SK-N-SH (cell line): ENCODE measurements around the gene PLB1. TPM values are rescaled to one million over a fixed set of nuclear protein-coding genes. Genes with fewer than 3 reads are reported as not detected.

Experiments
- CTCF ChIA-PET: fragments of 300-600, 350-600 bp; formaldehyde crosslinking; extraction: SDS; loops from one replicate; lab custom pipeline; 2021; lab: Yijun Ruan, JAX
- POLR2A ChIA-PET: fragments of 350-600 bp; sonication (Branson Sonifier 250); formaldehyde crosslinking; extraction: SDS; loops from one replicate; lab custom pipeline; 2020; ENCODE audit warnings: antibody characterized with exemption, inconsistent platforms; lab: Yijun Ruan, JAX
- DNase-seq: peaks from one replicate; pipeline ENCODE4 v3.0.0; 2012
- H2AFZ ChIP-seq: fragments of 200-600 bp; sonication (generic); 2 replicates; pipeline ENCODE4 v1.8.1; 2016; ENCODE audit warnings: antibody characterized with exemption, mild to moderate bottlenecking, low read depth
- H3F3A ChIP-seq: fragments of 200-600 bp; sonication (generic); replicated peaks from 2 replicates; pipeline ENCODE3; 2016; ENCODE audit warnings: antibody characterized with exemption, mild to moderate bottlenecking; ENCODE audit not compliant: insufficient read depth
- H3K27ac ChIP-seq, 2 experiments: fragments of 200-500 bp in 1 of 2; fragments of 200-600 bp in 1 of 2; sonication (Bioruptor generic) in 1 of 2; sonication (generic), shearing (Covaris generic) in 1 of 2; 2 replicates each; pipeline versions ENCODE4 v1.5.1 to v1.6.1; 2014 to 2016; ENCODE audit warnings: low read depth in 2 of 2, inconsistent platforms in 1 of 2, low read length in 1 of 2, mild to moderate bottlenecking in 1 of 2, mixed read lengths in 1 of 2
- H3K27me3 ChIP-seq: fragments of 200-600 bp; sonication (generic), shearing (Covaris generic); 2 replicates; pipeline ENCODE4 v1.6.1; 2016; ENCODE audit warnings: mixed run types; ENCODE audit not compliant: insufficient read depth
- H3K36me3 ChIP-seq, 2 experiments: fragments of 200-500 bp in 1 of 2; fragments of 200-600 bp in 1 of 2; sonication (Bioruptor generic) in 1 of 2; sonication (generic) in 1 of 2; replicated peaks in 1 of 2; 2 replicates each; pipeline versions ENCODE3 to v1.5.1; 2014 to 2016; ENCODE audit warnings: low read length in 1 of 2, mild to moderate bottlenecking in 1 of 2; ENCODE audit not compliant: insufficient read depth in 2 of 2, control insufficient read depth in 1 of 2
- H3K4me1 ChIP-seq, 2 experiments: fragments of 200-500 bp in 1 of 2; fragments of 200-600 bp in 1 of 2; sonication (Bioruptor generic) in 1 of 2; sonication (generic), shearing (Covaris generic) in 1 of 2; 2 replicates each; pipeline versions ENCODE4 v1.5.1 to v1.6.1; 2014 to 2016; ENCODE audit warnings: low read depth in 1 of 2, low read length in 1 of 2, mixed run types in 1 of 2; ENCODE audit not compliant: insufficient read depth in 2 of 2, control insufficient read depth in 1 of 2
- H3K4me2 ChIP-seq: fragments of 200-600 bp; sonication (generic), shearing (Covaris generic); 2 replicates; pipeline ENCODE4 v1.6.1; 2017; ENCODE audit warnings: mixed run types
- H3K4me3 ChIP-seq, 2 experiments: fragments of 200-500 bp in 1 of 2; fragments of 200-600 bp in 1 of 2; sonication (Bioruptor generic) in 1 of 2; sonication (generic), shearing (Covaris generic) in 1 of 2; 2 replicates each; pipeline versions ENCODE4 v1.5.1 to v1.8.1; 2014 to 2016; ENCODE audit warnings: low read depth in 2 of 2, inconsistent platforms in 1 of 2, low read length in 1 of 2, mild to moderate bottlenecking in 1 of 2, mixed read lengths in 1 of 2, moderate library complexity in 1 of 2
- H3K79me2 ChIP-seq: fragments of 200-600 bp; sonication (generic); 2 replicates; pipeline ENCODE4 v1.8.1; 2017; ENCODE audit warnings: mild to moderate bottlenecking; ENCODE audit not compliant: insufficient read depth
- H3K9ac ChIP-seq: fragments of 200-600 bp; sonication (generic); 2 replicates; pipeline ENCODE4 v1.6.1; 2017; ENCODE audit warnings: mixed run types
- H3K9me2 ChIP-seq: fragments of 200-600 bp; sonication (generic); 2 replicates; pipeline ENCODE4 v1.6.1; 2017; ENCODE audit warnings: mixed run types
- H3K9me3 ChIP-seq: fragments of 200-600 bp; sonication (generic); 2 replicates; pipeline ENCODE4 v1.6.1; 2017; ENCODE audit warnings: mixed run types, mild to moderate bottlenecking, moderate library complexity
- H4K20me1 ChIP-seq: fragments of 200-600 bp; sonication (generic); 2 replicates; pipeline ENCODE4 v1.6.1; 2017; ENCODE audit warnings: mild to moderate bottlenecking, mixed run types; ENCODE audit not compliant: insufficient read depth
- CHD2 ChIP-seq: fragments of 150-350 bp; IDR thresholded peaks from 2 replicates; pipeline ENCODE4 v1.6.1; 2018; ENCODE audit warnings: low read length; ENCODE audit not compliant: partially characterized antibody
- CTCF ChIP-seq: fragments of 200-600 bp; sonication (generic); IDR thresholded peaks from 2 replicates; pipeline ENCODE4 v1.6.1; 2017; ENCODE audit warnings: antibody characterized with exemption, mild to moderate bottlenecking, moderate library complexity
- FOXM1 ChIP-seq: IDR thresholded peaks from 2 replicates; pipeline ENCODE4 v1.4.0; 2012; ENCODE audit warnings: low read depth, mild to moderate bottlenecking
- GABPA ChIP-seq: IDR thresholded peaks from 2 replicates; pipeline ENCODE4 v1.4.0; 2012; ENCODE audit warnings: low read depth, mild to moderate bottlenecking
- GATA2 ChIP-seq: sonication (generic); formaldehyde crosslinking; IDR thresholded peaks from 2 replicates; pipeline ENCODE4 v1.5.0; 2020; ENCODE audit warnings: mild to moderate bottlenecking, missing genetic modification reagents
- MAX ChIP-seq: IDR thresholded peaks from 2 replicates; pipeline ENCODE4 v1.4.0; 2012; ENCODE audit warnings: low read depth
- MEF2A ChIP-seq: IDR thresholded peaks from 2 replicates; pipeline ENCODE4 v1.4.0; 2012; ENCODE audit warnings: low read depth, borderline replicate concordance
- MXI1 ChIP-seq: IDR thresholded peaks from 2 replicates; pipeline ENCODE4 v1.6.1; 2012; ENCODE audit warnings: mild to moderate bottlenecking, low read depth, low read length, improper control_type of control experiment
- NFIC ChIP-seq: IDR thresholded peaks from 2 replicates; pipeline ENCODE4 v1.4.0; 2012; ENCODE audit warnings: borderline replicate concordance
- NRF1 ChIP-seq: IDR thresholded peaks from 2 replicates; pipeline ENCODE4 v1.6.1; 2012; ENCODE audit warnings: low read depth, mild to moderate bottlenecking, low read length
- POLR2AphosphoS5 ChIP-seq: IDR thresholded peaks from 2 replicates; pipeline ENCODE4 v1.6.1; 2012; ENCODE audit warnings: low read depth, low read length
- RAD21 ChIP-seq: IDR thresholded peaks from 2 replicates; pipeline ENCODE4 v1.6.1; 2012; ENCODE audit warnings: mild to moderate bottlenecking, low read length
- RCOR1 ChIP-seq: fragments of 150-350 bp; IDR thresholded peaks from 2 replicates; pipeline ENCODE4 v1.6.1; 2017; ENCODE audit warnings: antibody characterized with exemption, low read length
- RXRA ChIP-seq: IDR thresholded peaks from 2 replicates; pipeline ENCODE4 v1.4.0; 2012; ENCODE audit warnings: low read depth, mild to moderate bottlenecking, borderline replicate concordance
- SIN3A ChIP-seq: IDR thresholded peaks from 2 replicates; pipeline ENCODE4 v1.6.1; 2012; ENCODE audit warnings: low read depth, mild to moderate bottlenecking, low read length, moderate library complexity, borderline replicate concordance
- TAF1 ChIP-seq: IDR thresholded peaks from 2 replicates; pipeline ENCODE4 v1.6.1; 2012; ENCODE audit warnings: low read depth, mild to moderate bottlenecking, low read length, moderate library complexity, borderline replicate concordance
- TCF12 ChIP-seq: IDR thresholded peaks from 2 replicates; pipeline ENCODE4 v1.4.0; 2012
- TEAD4 ChIP-seq: IDR thresholded peaks from 2 replicates; pipeline ENCODE4 v1.4.0; 2012; ENCODE audit warnings: mild to moderate bottlenecking, borderline replicate concordance; ENCODE audit not compliant: insufficient read depth
- USF1 ChIP-seq: IDR thresholded peaks from 2 replicates; pipeline ENCODE4 v1.4.0; 2012; ENCODE audit warnings: low read depth, borderline replicate concordance
- YY1 ChIP-seq: IDR thresholded peaks from 2 replicates; pipeline ENCODE4 v1.4.0; 2012; ENCODE audit warnings: low read depth, mild to moderate bottlenecking
- ZBTB33 ChIP-seq: IDR thresholded peaks from 2 replicates; pipeline ENCODE4 v1.4.0; 2012; ENCODE audit warnings: low read depth, borderline replicate concordance
- WGBS: methylation state at CpG from one replicate; pipeline ENCODE4 v1.1.6; 2017; ENCODE audit warnings: low lambda C conversion rate; 5-methylcytosine and 5-hydroxymethylcytosine counted together
- polyA plus RNA-seq, 3 experiments: library from polyadenylated mRNA; depleted of rRNA; stranded (reverse); fragments of >200 nt; gene quantifications; 2 replicates each; pipeline ENCODE4 v1.2.3, GENCODE V29; 2012

PLB1 gene
- polyA plus RNA-seq, 1 of the 3 experiments (the other 2 are of a cell fraction) = 0.10 TPM

GRCh38 chr2:28545590-28546200, 49.8 kb downstream of the PLB1 start:
- no peak overlapping the region for H3K4me3 ChIP-seq
- no peaks in the 10 kb centered on the region for H3K9me2 ChIP-seq
- H3K4me2 ChIP-seq = no peak overlapping the region
- H3K4me1 ChIP-seq = peaks cover 0 to 13% of the 10 kb centered on the region in 2 experiments; a peak in 1 of 4 replicates
- no peaks in the 10 kb centered on the region for H3K36me3 ChIP-seq
- no peak overlapping the region for H2AFZ ChIP-seq
- no peak overlapping the region for H3K9ac ChIP-seq
- no peak for DNase-seq
- no peaks in the 10 kb centered on the region for H3K79me2 ChIP-seq
- TF ChIP-seq MEF2A (no peak), MXI1 (no peak), CHD2 (no peak), TAF1 (no peak), FOXM1 (no peak), YY1 (no peak), POLR2AphosphoS5 (no peak), SIN3A (no peak), NFIC (no peak), CTCF (no peak), USF1 (no peak), GATA2 (CRISPR knock-in tag) (no peak)
- TF ChIP-seq, all 33 proteins: peak for 0
- Histone ChIP-seq H3K27ac (no peak overlapping the region), H3F3A (no peaks in the 10 kb centered on the region), H3K27me3 (peaks cover 9% of the 10 kb centered on the region; the same call in 1 of the 2 replicates), H3K9me3 (no peaks in the 10 kb centered on the region), H4K20me1 (no peaks in the 10 kb centered on the region)
- 75% methylated on average over 9 of the region's 9 CpGs for WGBS
- ChIA-PET POLR2A (no interaction called here), CTCF (interaction anchor here (1.5 to 2.9 kb wide), 2 partner anchors 21 to 53 kb away, joined by 3 to 16 read pairs; no protein-coding TSS in a partner anchor)

- Histone ChIP-seq H3K4me2 (no peak overlapping the region), H3K9me2 (no peaks in the 10 kb centered on the region), H3K36me3 (no peaks in the 10 kb centered on the region), H3K79me2 (no peaks in the 10 kb centered on the region), H3K9me3 (no peaks in the 10 kb centered on the region), H3F3A (no peaks in the 10 kb centered on the region), H3K4me1 (peaks cover 0 to 13% of the 10 kb centered on the region in 2 experiments; a peak in 1 of 4 replicates), H3K9ac (no peak overlapping the region), H4K20me1 (no peaks in the 10 kb centered on the region)
- ChIA-PET CTCF (interaction anchor here (1.5 to 2.9 kb wide), 2 partner anchors 21 to 53 kb away, joined by 3 to 16 read pairs; no protein-coding TSS in a partner anchor), POLR2A (no interaction called here)
- 50% methylated on average over 7 of the region's 7 CpGs for WGBS
- no peak for DNase-seq
- TF ChIP-seq CTCF (no peak), RAD21 (no peak), ZBTB33 (no peak), NRF1 (no peak), FOXM1 (no peak), MEF2A (no peak), TEAD4 (no peak), NFIC (no peak), MAX (no peak), GABPA (no peak), TCF12 (no peak), RCOR1 (no peak), RXRA (no peak)
- TF ChIP-seq, all 33 proteins: peak for 0
- Histone ChIP-seq H2AFZ (no peak overlapping the region), H3K4me3 (no peak overlapping the region), H3K27me3 (peaks cover 9% of the 10 kb centered on the region; the same call in 1 of the 2 replicates), H3K27ac (no peak overlapping the region)
These were observed 50.4 kb downstream of the PLB1 start for GRCh38 chr2:28546242-28546641.
